T-helper 22 cell (primary cell): ENCODE data around the gene AIP.
"Not testable (repeated sequence)": the region's sequence is repeated elsewhere in the genome, so short reads cannot be mapped to it uniquely, and the experiment has no call there.

ENCODE experiments used
- DNase-seq: peaks from one replicate; pipeline ENCODE4 v3.0.0-alpha.2; 2020; ENCODE audit warnings: low read depth

AIP gene

GRCh38 chr11:67507242-67507863 is 24.5 kb downstream of the AIP start:
- no peak for DNase-seq

GRCh38 chr11:67507864-67508485 is 25.1 kb downstream of the AIP start, which contains the start of gene CDK2AP2:
CDK2AP2 (minus strand) TSS chr11:67508162; CDS start chr11:67508082, 80 bp downstream.
- peak; percentile 96 for DNase-seq

GRCh38 chr11:67508486-67509121 is 25.8 kb downstream of the AIP start:
- peak; percentile 97 for DNase-seq

GRCh38 chr11:67510023-67510345 is 27.2 kb downstream of the AIP start:
- DNase-seq: no peak

- not testable (repeated sequence) for DNase-seq
Observed at GRCh38 chr11:67511558-67511957, 28.7 kb downstream of the AIP start.

GRCh38 chr11:67514116-67514515 is 31.3 kb downstream of the AIP start:
- DNase-seq: no peak

- no peak for DNase-seq
Observed at GRCh38 chr11:67516806-67517205, 34.0 kb downstream of the AIP start.

GRCh38 chr11:67517784-67518552 is 35.1 kb downstream of the AIP start:
- DNase-seq: no peak

GRCh38 chr11:67519726-67520125 is 36.9 kb downstream of the AIP start:
- DNase-seq: no peak

GRCh38 chr11:67520856-67521824 is 38.3 kb downstream of the AIP start:
- no peak for DNase-seq

GRCh38 chr11:67521924-67522323 is 39.1 kb downstream of the AIP start:
- DNase-seq: no peak

- no peak for DNase-seq
Observed at GRCh38 chr11:67522338-67522737, 39.5 kb downstream of the AIP start.

GRCh38 chr11:67522844-67523555 is 40.2 kb downstream of the AIP start, which contains the start of gene CABP2:
CABP2 (minus strand) TSS chr11:67523446; CDS start chr11:67523326, 120 bp downstream.
- DNase-seq: no peak

- DNase-seq: no peak
Observed at GRCh38 chr11:67523556-67524479, 41.0 kb downstream of the AIP start.

GRCh38 chr11:67524480-67524808 is 41.6 kb downstream of the AIP start:
- DNase-seq: no peak

GRCh38 chr11:67525275-67525976 is 42.6 kb downstream of the AIP start:
- DNase-seq: no peak

- DNase-seq: no peak
Observed at GRCh38 chr11:67528376-67528775, 45.5 kb downstream of the AIP start.

GRCh38 chr11:67530282-67530592 is 47.4 kb downstream of the AIP start:
- DNase-seq: no peak

- no peak for DNase-seq
Observed at GRCh38 chr11:67532889-67533288, 50.1 kb downstream of the AIP start.
